ENCODE results near the gene NOS3. TPM values are rescaled to one million over a fixed set of nuclear protein-coding genes. Genes with fewer than 3 reads are reported as not detected.

The NOS3 gene
- total and polyA plus RNA-seq, 9 of the 15 experiments (the other 6 are each of a cell fraction or from before 2014, with no cell fraction given), result 1.1 to 121 (median 23.6) TPM

DNA sequence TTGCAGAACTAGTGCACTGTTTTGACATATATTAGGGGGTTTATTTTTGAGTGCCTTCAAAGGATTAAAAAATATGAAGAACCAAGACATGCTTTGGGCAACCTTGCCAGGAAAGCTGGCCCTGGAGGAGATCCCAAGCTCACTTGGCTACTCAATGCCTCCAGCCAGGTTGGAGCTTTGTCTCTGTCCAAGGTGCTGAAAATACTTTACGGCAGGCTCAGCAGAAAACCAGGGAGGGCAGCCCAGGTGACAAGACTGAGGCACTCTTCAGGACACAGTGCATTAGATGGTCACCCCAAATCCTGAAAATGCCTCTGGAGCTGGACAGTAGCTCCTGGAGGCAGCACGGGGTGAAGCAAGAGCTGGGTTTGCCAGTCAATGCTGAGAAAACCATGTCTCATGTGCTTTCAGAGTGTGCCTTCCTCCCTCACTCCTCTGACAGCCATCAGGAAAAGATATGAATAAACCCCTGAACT lies 6.9 kb upstream of the NOS3 start (continued):
- TF ChIP-seq MXI1 (IDR thresholded peaks at IDR 0.05; ENCODE audit: low read depth, low read length), result 0 out of 2 replicates have a peak, but pooled peaks have one; percentile 21
- TF ChIP-seq KDM2B (CRISPR knock-in tag; IDR thresholded peaks at IDR 0.05), result no peak
- TF ChIP-seq HNRNPLL (IDR thresholded peaks at IDR 0.05; ENCODE audit: low read depth, low read length, poor library complexity, severe bottlenecking), result no peak
- TF ChIP-seq SMARCE1 (IDR thresholded peaks at IDR 0.05), result no peak
- no peak for TF ChIP-seq ZNF717 (CRISPR knock-in tag; IDR thresholded peaks at IDR 0.05)
- TF ChIP-seq RBM39 (optimal IDR thresholded peaks at IDR 0.05; ENCODE audit: low read depth, low read length), result no peak
- TF ChIP-seq TCFL5 (CRISPR knock-in tag; conservative IDR thresholded peaks at IDR 0.05), result no peak
- TF ChIP-seq GTF2F1 (IDR thresholded peaks at IDR 0.05; ENCODE audit: low read depth, low read length), result no peak
- TF ChIP-seq MECOM (CRISPR knock-in tag; IDR thresholded peaks at IDR 0.05), result peak; percentile 51; the same call in 1 of the 2 replicates
- TF ChIP-seq GABPB1 (CRISPR knock-in tag; IDR thresholded peaks at IDR 0.05), result peak; percentile 43; the same call in 1 of the 2 replicates
- peak; percentile 29; the same call in 1 of the 2 replicates for TF ChIP-seq CEBPG (CRISPR knock-in tag; IDR thresholded peaks at IDR 0.05)
- TF ChIP-seq CEBPG (tag; conservative IDR thresholded peaks at IDR 0.05 in 1 of 2, IDR thresholded peaks at IDR 0.05 in 1 of 2), result no peak
- TF ChIP-seq HEY1 (CRISPR knock-in tag; IDR thresholded peaks at IDR 0.05; ENCODE audit: borderline replicate concordance), result no peak
- no peak for TF ChIP-seq SAP30 (IDR thresholded peaks at IDR 0.05; ENCODE audit: borderline replicate concordance, insufficient read depth, low read depth, low read length, poor library complexity, severe bottlenecking)
- TF ChIP-seq, protein P1, sequence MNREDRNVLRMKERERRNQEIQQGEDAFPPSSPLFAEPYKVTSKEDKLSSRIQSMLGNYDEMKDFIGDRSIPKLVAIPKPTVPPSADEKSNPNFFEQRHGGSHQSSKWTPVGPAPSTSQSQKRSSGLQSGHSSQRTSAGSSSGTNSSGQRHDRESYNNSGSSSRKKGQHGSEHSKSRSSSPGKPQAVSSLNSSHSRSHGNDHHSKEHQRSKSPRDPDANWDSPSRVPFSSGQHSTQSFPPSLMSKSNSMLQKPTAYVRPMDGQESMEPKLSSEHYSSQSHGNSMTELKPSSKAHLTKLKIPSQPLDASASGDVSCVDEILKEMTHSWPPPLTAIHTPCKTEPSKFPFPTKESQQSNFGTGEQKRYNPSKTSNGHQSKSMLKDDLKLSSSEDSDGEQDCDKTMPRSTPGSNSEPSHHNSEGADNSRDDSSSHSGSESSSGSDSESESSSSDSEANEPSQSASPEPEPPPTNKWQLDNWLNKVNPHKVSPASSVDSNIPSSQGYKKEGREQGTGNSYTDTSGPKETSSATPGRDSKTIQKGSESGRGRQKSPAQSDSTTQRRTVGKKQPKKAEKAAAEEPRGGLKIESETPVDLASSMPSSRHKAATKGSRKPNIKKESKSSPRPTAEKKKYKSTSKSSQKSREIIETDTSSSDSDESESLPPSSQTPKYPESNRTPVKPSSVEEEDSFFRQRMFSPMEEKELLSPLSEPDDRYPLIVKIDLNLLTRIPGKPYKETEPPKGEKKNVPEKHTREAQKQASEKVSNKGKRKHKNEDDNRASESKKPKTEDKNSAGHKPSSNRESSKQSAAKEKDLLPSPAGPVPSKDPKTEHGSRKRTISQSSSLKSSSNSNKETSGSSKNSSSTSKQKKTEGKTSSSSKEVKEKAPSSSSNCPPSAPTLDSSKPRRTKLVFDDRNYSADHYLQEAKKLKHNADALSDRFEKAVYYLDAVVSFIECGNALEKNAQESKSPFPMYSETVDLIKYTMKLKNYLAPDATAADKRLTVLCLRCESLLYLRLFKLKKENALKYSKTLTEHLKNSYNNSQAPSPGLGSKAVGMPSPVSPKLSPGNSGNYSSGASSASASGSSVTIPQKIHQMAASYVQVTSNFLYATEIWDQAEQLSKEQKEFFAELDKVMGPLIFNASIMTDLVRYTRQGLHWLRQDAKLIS (CRISPR knock-in tag; IDR thresholded peaks at IDR 0.05), result peak; percentile 41; the same call in 1 of the 2 replicates
- no peak for TF ChIP-seq YBX1 (IDR thresholded peaks at IDR 0.05)
- TF ChIP-seq MEIS2 (IDR thresholded peaks at IDR 0.05; ENCODE audit: partially characterized antibody), result no peak
- TF ChIP-seq SAFB (IDR thresholded peaks at IDR 0.05; ENCODE audit: borderline replicate concordance, low read depth, low read length), result no peak
- no peak for TF ChIP-seq HNRNPH1 (optimal IDR thresholded peaks at IDR 0.05; ENCODE audit: low read depth, low read length)
- no peak for TF ChIP-seq CHD2 (IDR thresholded peaks at IDR 0.05; ENCODE audit: low read depth, low read length)
- TF ChIP-seq ZNF174 (CRISPR knock-in tag; IDR thresholded peaks at IDR 0.05), result no peak
- TF ChIP-seq RCOR1 (IDR thresholded peaks at IDR 0.05; ENCODE audit: borderline replicate concordance in 1 of 2, low read depth in 2 of 2, low read length in 2 of 2), result peak in 1 of 2 experiments; percentile 84; a peak in 2 of 4 replicates
- TF ChIP-seq XRCC5 (IDR thresholded peaks at IDR 0.05; ENCODE audit: low read depth, low read length), result peak; percentile 77; the same call in 1 of the 2 replicates
- no peak for TF ChIP-seq PURB (CRISPR knock-in tag; IDR thresholded peaks at IDR 0.05; ENCODE audit: low read depth)
- TF ChIP-seq ZNF3 (CRISPR knock-in tag; IDR thresholded peaks at IDR 0.05), result no peak
- no peak for TF ChIP-seq ZNF311 (CRISPR knock-in tag; IDR thresholded peaks at IDR 0.05)

Data from K562 (cell line).